GM13976 (cell line): Measurements from ENCODE around the gene PTGR3.

Source experiments
- DNase-seq: peaks from one replicate; pipeline ENCODE4 v3.0.0; 2012; ENCODE audit warnings: low spot score
- CTCF ChIP-seq: IDR thresholded peaks from 2 replicates; pipeline ENCODE4 v1.5.1; 2012; ENCODE audit warnings: borderline replicate concordance, mild to moderate bottlenecking; ENCODE audit not compliant: insufficient read depth; ENCODE audit errors: extremely low read depth, missing control alignments, control extremely low read depth
- in situ Hi-C: fragments of 300-500 bp; cut with MboI; formaldehyde crosslinking; loops from one replicate; pipeline ENCODE4 v1.12.0; 2022; ENCODE audit warnings: low sequenced_read_pairs, mixed read lengths, inconsistent platforms; ENCODE audit not compliant: unreplicated experiment

Gene PTGR3

GRCh38 chr18:75160364-75160763, 48.6 kb downstream of the PTGR3 start:
- TF ChIP-seq CTCF, result no peak
- in situ Hi-C loops, result no loop called here
- no peak for DNase-seq

- no peak for TF ChIP-seq CTCF
- DNase-seq, result no peak
- in situ Hi-C loops, result no loop called here
These were observed 49.1 kb downstream of the PTGR3 start for GRCh38 chr18:75159646-75160356.

GRCh38 chr18:75159238-75159518, 49.8 kb downstream of the PTGR3 start:
- in situ Hi-C loops, result no loop called here
- no peak for DNase-seq
- no peak for TF ChIP-seq CTCF
